Measurements from ENCODE around the gene ZNF107.

The ZNF107 gene

GRCh38 chr7:64758151-64758550, 92.2 kb downstream of the ZNF107 start:
- Mint-ChIP-seq H3K4me3 (no peak overlapping the region), H3K27me3 (ENCODE audit: low read depth) (no peaks in the 10 kb centered on the region), H3K9me3 (peaks cover 11% of the 10 kb centered on the region), H3K36me3 (ENCODE audit: low read depth) (no peaks in the 10 kb centered on the region), H3K4me1 (no peaks in the 10 kb centered on the region), H3K27ac (no peak overlapping the region)
- no peak for TF ChIP-seq CTCF (IDR thresholded peaks at IDR 0.05; ENCODE audit: unreplicated experiment in 3 of 3)
